ENCODE data around the gene GRM1.

Gene GRM1

DNA sequence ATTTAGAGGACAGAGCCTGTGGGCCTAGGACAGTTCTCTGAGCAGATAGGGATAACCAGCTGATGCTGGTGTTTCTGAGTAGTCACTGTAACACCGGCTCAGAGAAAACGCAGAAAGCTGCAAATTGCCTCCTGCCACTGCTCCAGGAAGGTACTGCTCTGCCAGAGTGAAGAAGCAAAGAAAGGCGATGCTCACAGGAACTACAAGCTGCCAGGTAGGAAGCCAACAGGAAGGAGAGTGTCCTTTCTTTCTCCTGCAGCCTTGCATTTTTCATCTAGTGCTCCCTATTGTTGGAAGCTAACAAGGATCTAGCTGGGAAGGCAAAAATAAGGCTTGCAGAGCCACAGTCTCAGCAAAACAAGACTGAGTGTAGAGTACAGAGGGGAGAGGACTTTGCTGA lies 444.1 kb downstream of the GRM1 start:
- TF ChIP-seq CTCF (IDR thresholded peaks at IDR 0.05), result no peak

DNA sequence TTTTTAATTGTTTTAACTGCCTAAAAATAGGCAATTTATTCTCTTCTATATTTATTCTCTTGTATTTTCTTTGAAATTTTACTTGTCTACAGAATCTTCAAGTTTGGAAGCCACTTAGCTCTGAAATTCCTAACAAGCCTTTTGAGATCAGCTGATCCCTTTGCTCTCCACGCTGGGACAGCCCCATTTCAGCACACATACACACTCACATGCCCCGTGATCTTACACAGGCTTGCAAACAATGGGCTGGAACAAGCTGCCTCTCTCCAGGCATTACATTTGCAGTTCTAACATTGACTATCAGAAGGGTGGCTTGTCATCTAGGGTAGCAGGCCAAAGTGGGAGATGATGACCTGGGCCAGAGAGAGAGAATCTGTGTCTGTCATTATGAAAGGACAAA lies 452.7 kb downstream of the GRM1 start:
- H3K9me3 ChIP-seq, result peaks cover 0 to 13% (median 0%) of the 10 kb centered on the region in 3 donors
- DNase-seq, result no peak
- H3K36me3 ChIP-seq, result no peaks in the 10 kb centered on the region
- intact Hi-C loops (cut with DNase I; ENCODE audit: low total_unique reads), result no loop called here
- H3K4me3 ChIP-seq, result no peak overlapping the region
- H3K27ac ChIP-seq, result no peak overlapping the region
- H3K4me1 ChIP-seq, result no peaks in the 10 kb centered on the region
- H3K27me3 ChIP-seq, result no peaks in the 10 kb centered on the region
- TF ChIP-seq CTCF (IDR thresholded peaks at IDR 0.05), result no peak

More for the DNA sequence above, 444.1 kb downstream of the GRM1 start:
- Histone ChIP-seq H3K9me3 (no peaks in the 10 kb centered on the region), H3K4me3 (no peak overlapping the region), H3K36me3 (no peaks in the 10 kb centered on the region), H3K27ac (no peak overlapping the region), H3K4me1 (no peaks in the 10 kb centered on the region), H3K27me3 (no peaks in the 10 kb centered on the region)
- intact Hi-C loops (cut with DNase I; ENCODE audit: low total_unique reads), result no loop called here
- DNase-seq, result no peak

DNA sequence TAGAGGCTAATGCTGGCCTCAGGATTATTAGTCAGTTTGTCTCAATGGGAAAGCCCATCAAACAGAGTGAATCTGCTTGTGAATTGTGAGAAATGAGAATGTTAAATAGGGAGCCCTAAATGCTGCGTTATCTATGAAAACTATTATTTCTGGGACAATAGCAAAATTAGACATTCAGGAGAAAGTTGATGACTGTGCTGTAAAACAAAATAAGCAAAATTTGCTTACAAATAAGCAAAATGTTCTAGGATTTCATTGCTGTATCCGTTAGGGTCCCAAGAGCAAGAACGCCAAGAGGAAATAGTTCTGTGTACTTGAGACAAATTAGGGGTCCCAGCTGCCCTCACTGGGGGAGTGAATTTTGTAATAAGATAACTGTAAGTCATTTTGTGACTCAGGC lies 455.5 kb downstream of the GRM1 start:
- H3K4me3 ChIP-seq, result no peak overlapping the region
- H3K27me3 ChIP-seq, result no peaks in the 10 kb centered on the region
- intact Hi-C loops (cut with DNase I; ENCODE audit: low total_unique reads), result no loop called here
- peaks cover 0 to 4% (median 0%) of the 10 kb centered on the region in 3 donors for H3K9me3 ChIP-seq
- H3K27ac ChIP-seq, result no peak overlapping the region
- H3K4me1 ChIP-seq, result no peaks in the 10 kb centered on the region
- no peak for DNase-seq
- no peaks in the 10 kb centered on the region for H3K36me3 ChIP-seq
- TF ChIP-seq CTCF (IDR thresholded peaks at IDR 0.05), result no peak

Data from tibial artery (tissue), 4 donors.